OCI-LY3 (cell line): ENCODE data around the gene PCSK6.

Experiments
- CTCF ChIP-seq: fragments of 200-600, 300-600 bp; sonication (generic); IDR thresholded peaks from 2 replicates; pipeline ENCODE4 v1.5.1; 2014; ENCODE audit warnings: antibody characterized with exemption, low read length, low read depth
- EZH2phosphoT487 ChIP-seq: fragments of 200-600 bp; shearing (Covaris generic); IDR thresholded peaks from 2 replicates; pipeline ENCODE4 v1.6.1; 2018; ENCODE audit warnings: antibody characterized with exemption, mixed run types, low read depth

- TF ChIP-seq CTCF (no peak), EZH2phosphoT487 (no peak)
These were observed 171.2 kb downstream of the PCSK6 start for GRCh38 chr15:101318147-101318819.
